Measurements from ENCODE around the gene XYLT1. TPM values are rescaled to one million over a fixed set of nuclear protein-coding genes. Genes with fewer than 3 reads are reported as not detected.

The XYLT1 gene
- total RNA-seq, 1 donor from 2014 or later, result 17.6 TPM

DNA sequence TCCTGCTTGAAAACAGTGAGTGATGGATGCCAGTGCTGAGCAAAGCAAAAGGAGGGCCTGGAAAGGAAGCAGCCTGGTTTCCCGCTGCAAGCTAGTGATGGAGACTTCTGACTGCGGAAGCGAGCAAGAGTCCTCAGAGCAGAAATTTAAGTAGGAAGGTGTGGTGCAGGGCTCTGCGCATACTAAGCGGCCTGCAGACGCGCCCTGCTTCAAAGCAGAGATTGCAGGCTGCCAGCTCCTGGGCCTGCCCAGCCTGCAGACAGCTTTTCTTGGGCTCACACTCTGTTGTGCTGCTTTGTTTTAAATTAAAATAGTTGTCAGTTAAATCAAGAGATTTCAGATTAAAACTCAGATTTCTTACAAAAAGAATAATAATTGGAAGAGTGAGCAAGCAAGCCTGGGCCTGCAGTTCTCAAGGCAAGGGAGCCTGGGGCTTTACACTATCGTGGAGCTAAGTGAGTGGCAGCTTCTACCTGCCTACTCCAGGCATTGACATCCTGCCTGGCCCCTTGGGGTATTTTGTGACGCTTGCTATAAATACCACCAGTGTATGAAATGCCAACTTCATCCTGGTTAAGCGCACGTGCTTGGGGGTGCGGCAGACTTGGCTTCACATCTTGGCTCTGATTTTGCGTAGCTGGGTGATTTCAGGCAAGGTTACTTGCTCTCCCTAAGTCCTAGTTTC is 237.3 kb downstream of the XYLT1 start:
- TF ChIP-seq, protein P1, sequence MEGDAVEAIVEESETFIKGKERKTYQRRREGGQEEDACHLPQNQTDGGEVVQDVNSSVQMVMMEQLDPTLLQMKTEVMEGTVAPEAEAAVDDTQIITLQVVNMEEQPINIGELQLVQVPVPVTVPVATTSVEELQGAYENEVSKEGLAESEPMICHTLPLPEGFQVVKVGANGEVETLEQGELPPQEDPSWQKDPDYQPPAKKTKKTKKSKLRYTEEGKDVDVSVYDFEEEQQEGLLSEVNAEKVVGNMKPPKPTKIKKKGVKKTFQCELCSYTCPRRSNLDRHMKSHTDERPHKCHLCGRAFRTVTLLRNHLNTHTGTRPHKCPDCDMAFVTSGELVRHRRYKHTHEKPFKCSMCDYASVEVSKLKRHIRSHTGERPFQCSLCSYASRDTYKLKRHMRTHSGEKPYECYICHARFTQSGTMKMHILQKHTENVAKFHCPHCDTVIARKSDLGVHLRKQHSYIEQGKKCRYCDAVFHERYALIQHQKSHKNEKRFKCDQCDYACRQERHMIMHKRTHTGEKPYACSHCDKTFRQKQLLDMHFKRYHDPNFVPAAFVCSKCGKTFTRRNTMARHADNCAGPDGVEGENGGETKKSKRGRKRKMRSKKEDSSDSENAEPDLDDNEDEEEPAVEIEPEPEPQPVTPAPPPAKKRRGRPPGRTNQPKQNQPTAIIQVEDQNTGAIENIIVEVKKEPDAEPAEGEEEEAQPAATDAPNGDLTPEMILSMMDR (IDR thresholded peaks at IDR 0.05), result no peak
- Mint-ChIP-seq H3K36me3 (ENCODE audit: low read depth) (no peaks in the 10 kb centered on the region), H3K9me3 (ENCODE audit: low read depth) (no peaks in the 10 kb centered on the region), H3K27me3 (ENCODE audit: low read depth) (no peaks in the 10 kb centered on the region), H3K4me3 (ENCODE audit: unreplicated experiment) (no peak overlapping the region), H3K4me1 (ENCODE audit: low read depth) (no peaks in the 10 kb centered on the region), H3K27ac (ENCODE audit: unreplicated experiment) (no peak overlapping the region)
- DNase-seq (ENCODE audit: low spot score), result no peak

- TF ChIP-seq, protein P1 (IDR thresholded peaks at IDR 0.05), result no peak
- H3K4me1 Mint-ChIP-seq (ENCODE audit: low read depth), result no peaks in the 10 kb centered on the region
- no peak overlapping the region for H3K27ac Mint-ChIP-seq (ENCODE audit: unreplicated experiment)
- H3K36me3 Mint-ChIP-seq (ENCODE audit: low read depth), result no peaks in the 10 kb centered on the region
- H3K4me3 Mint-ChIP-seq (ENCODE audit: unreplicated experiment), result no peak overlapping the region
- H3K27me3 Mint-ChIP-seq (ENCODE audit: low read depth), result no peaks in the 10 kb centered on the region
- H3K9me3 Mint-ChIP-seq (ENCODE audit: low read depth), result no peaks in the 10 kb centered on the region
- no peak for DNase-seq (ENCODE audit: low spot score)
Measured at GRCh38 chr16:17232487-17232886, 238.3 kb downstream of the XYLT1 start.

DNA sequence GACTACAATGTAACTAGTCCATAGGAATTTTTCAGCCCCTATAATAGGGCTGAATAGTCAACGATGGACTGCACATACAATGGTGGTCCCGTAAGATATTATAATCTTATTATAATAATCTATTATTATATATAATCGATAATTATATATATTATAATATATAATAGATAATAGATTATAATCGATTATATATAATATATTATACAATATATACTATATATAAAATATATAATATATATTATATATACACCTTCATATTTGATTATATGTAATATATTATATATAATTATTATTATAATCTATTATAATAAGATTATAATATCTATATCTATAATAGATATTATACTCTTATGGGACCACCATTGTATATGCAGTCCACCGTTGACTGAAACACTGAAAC is 238.8 kb downstream of the XYLT1 start:
- H3K4me3 Mint-ChIP-seq (ENCODE audit: unreplicated experiment), result no peak overlapping the region
- H3K27me3 Mint-ChIP-seq (ENCODE audit: low read depth), result no peaks in the 10 kb centered on the region
- no peaks in the 10 kb centered on the region for H3K9me3 Mint-ChIP-seq (ENCODE audit: low read depth)
- DNase-seq (ENCODE audit: low spot score), result no peak
- H3K27ac Mint-ChIP-seq (ENCODE audit: unreplicated experiment), result no peak overlapping the region
- TF ChIP-seq, protein P1 (IDR thresholded peaks at IDR 0.05), result no peak
- H3K4me1 Mint-ChIP-seq (ENCODE audit: low read depth), result no peaks in the 10 kb centered on the region
- no peaks in the 10 kb centered on the region for H3K36me3 Mint-ChIP-seq (ENCODE audit: low read depth)

DNA sequence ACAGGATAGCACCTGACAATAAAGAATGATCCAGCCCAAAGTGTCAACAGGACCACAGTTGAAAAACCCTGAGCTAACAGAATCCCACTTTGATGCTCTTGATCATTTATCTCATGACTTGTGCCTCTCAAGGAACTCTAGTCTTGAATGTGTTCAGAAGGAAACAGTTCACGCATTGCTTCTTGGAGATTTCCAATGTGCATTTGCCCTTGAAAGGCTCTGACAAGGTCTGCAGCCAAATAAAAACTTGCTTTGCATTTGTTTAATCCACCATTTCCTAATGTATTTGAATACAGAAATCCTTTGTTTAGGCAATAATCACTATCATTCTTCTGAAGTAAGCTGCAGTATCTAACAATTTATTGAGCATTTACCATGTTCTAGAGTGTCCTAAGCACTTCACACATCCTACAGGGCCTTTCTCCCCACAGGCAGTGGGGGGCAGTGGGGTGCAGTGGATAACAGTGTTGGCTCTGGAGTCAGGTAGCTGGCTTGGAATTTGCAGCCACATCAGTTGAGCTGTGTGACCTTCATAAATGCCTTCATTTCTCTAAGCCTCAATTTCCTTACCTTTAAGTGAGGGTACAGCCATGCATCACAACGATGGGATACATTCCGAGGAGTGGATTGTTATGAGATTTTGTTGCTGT is 239.7 kb downstream of the XYLT1 start:
- Mint-ChIP-seq H3K27me3 (ENCODE audit: low read depth) (no peaks in the 10 kb centered on the region), H3K36me3 (ENCODE audit: low read depth) (no peaks in the 10 kb centered on the region), H3K4me1 (ENCODE audit: low read depth) (no peaks in the 10 kb centered on the region), H3K4me3 (ENCODE audit: unreplicated experiment) (no peak overlapping the region), H3K27ac (ENCODE audit: unreplicated experiment) (no peak overlapping the region), H3K9me3 (ENCODE audit: low read depth) (no peaks in the 10 kb centered on the region)
- TF ChIP-seq, protein P1 (IDR thresholded peaks at IDR 0.05), result no peak
- DNase-seq (ENCODE audit: low spot score), result no peak

GRCh38 chr16:17229766-17230165 is 241.0 kb downstream of the XYLT1 start:
- Mint-ChIP-seq H3K36me3 (ENCODE audit: low read depth) (no peaks in the 10 kb centered on the region), H3K4me3 (ENCODE audit: unreplicated experiment) (no peak overlapping the region), H3K9me3 (ENCODE audit: low read depth) (no peaks in the 10 kb centered on the region), H3K4me1 (ENCODE audit: low read depth) (peaks cover 5% of the 10 kb centered on the region), H3K27ac (ENCODE audit: unreplicated experiment) (no peak overlapping the region), H3K27me3 (ENCODE audit: low read depth) (no peaks in the 10 kb centered on the region)
- no peak for DNase-seq (ENCODE audit: low spot score)
- TF ChIP-seq, protein P1 (IDR thresholded peaks at IDR 0.05), result no peak
